Adrenal gland (tissue), 5 donors: ENCODE data around the gene KRT76.

ENCODE experiments used
- POLR2A ChIP-seq, 2 donors: fragments of 450-650 bp; IDR thresholded peaks; one replicate each; pipeline ENCODE4 v1.6.1; 2017; ENCODE audit warnings: antibody characterized with exemption in 2 of 2, mild to moderate bottlenecking in 2 of 2, moderate library complexity in 1 of 2
- TF ChIP-seq, protein P1 (sequence below), 6 experiments: fragments of 450-650 bp in 4 of 6; fragments of 200-600 bp in 2 of 6; sonication (generic) in 1 of 6; IDR thresholded peaks; 1 replicate in 5 of 6; 2 replicates in 1 of 6; pipeline versions ENCODE4 v1.5.1 to v1.8.0; 2016 to 2021; ENCODE audit warnings: antibody characterized with exemption in 6 of 6, mild to moderate bottlenecking in 2 of 6, moderate library complexity in 1 of 6
- donor health status: DM: no; HTN: no; CAD: no.

DNA sequence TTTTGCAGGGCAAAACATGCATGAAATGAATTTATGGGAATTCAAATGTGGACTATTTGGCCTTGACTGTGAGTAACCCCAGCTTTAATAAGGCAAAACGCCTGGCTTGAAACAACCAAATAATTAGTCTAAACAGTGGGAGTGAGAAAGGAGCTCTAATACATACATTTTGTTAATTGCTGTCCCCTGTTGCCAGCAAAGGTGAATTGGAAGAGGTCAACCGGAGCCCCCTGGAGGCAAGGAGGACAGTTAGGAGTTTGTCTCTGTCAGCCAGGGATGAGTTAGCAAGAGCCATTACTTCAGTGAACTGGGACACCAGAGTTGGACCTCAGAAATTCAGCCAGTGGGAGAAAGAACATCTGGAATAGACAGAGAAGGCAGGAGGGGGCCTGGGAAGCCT lies 17.4 kb downstream of the KRT76 start:
- TF ChIP-seq, protein P1, sequence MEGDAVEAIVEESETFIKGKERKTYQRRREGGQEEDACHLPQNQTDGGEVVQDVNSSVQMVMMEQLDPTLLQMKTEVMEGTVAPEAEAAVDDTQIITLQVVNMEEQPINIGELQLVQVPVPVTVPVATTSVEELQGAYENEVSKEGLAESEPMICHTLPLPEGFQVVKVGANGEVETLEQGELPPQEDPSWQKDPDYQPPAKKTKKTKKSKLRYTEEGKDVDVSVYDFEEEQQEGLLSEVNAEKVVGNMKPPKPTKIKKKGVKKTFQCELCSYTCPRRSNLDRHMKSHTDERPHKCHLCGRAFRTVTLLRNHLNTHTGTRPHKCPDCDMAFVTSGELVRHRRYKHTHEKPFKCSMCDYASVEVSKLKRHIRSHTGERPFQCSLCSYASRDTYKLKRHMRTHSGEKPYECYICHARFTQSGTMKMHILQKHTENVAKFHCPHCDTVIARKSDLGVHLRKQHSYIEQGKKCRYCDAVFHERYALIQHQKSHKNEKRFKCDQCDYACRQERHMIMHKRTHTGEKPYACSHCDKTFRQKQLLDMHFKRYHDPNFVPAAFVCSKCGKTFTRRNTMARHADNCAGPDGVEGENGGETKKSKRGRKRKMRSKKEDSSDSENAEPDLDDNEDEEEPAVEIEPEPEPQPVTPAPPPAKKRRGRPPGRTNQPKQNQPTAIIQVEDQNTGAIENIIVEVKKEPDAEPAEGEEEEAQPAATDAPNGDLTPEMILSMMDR (IDR thresholded peaks at IDR 0.05) = no peak
- TF ChIP-seq POLR2A (IDR thresholded peaks at IDR 0.05) = no peak
